8988T (cell line): ENCODE measurements around the gene EIF2B1.

Experiments used
- DNase-seq: peaks from one replicate; pipeline ENCODE4 v3.0.0; 2011

Gene EIF2B1

DNA sequence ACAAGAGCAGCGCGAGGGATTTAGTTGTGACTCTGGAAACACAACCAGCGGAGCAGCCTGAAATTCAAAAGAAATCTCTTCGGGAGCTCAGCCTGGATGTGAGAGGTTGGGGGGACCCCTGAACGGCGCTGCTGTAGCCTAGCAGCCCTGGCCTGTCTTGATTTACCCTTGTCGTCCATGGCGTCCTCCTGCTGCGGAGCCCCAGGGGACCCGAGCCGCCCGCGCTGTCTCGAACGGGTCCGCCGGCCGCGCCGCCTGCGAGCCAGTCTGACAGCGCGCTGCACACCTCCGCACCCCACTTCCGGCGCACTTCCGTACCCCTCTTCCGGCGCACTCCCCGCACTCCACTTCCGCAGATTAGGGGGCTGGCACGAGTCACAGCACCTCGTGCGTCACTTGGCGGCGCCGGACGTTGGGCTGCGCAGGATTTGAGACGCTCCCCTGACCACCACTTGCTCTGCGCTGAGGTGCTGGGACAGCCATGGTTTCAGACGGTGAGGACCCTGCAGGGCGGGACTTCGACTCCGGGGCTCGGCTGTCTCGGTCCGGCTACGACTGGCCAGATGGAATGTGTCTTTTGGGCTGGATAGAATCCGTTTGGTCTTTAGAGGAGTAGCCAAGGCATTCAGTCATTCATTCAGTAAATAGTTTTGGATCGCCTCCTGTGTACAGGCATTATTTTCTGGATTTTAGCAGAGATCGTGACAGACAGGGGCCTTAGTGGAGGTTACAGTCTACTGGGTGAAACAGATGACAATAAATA, at the start of gene EIF2B1, which contains the start of gene GTF2H3:
Gene EIF2B1, minus strand, starts transcription at position 308 of the 763 bp plus-strand sequence. Its CDS starts 129 bp downstream, at position 179.
Gene GTF2H3, plus strand, starts transcription at position 451 of the 763 bp plus-strand sequence. Its CDS starts 31 bp downstream, at position 482.
- DNase-seq: peak; percentile 94

DNA sequence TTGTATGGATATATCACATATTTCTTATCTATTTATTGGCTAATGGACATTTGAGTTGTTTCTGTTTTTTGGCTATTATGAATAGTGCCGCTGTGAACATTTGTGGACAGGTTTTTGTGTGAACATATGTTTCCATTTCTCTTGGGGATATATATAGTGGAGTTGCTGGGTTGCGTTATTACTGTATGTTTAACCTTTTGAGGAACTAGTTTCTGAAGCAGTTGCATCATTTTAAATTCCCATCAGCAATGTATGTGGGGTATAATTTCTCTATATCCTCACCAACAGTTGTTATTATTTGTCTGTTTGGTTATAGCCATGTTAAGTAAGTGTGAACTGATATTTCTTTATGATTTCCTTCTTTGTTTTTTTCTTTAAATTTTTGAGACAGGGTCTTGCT, 48.1 kb upstream of the EIF2B1 start:
- DNase-seq: no peak

DNA sequence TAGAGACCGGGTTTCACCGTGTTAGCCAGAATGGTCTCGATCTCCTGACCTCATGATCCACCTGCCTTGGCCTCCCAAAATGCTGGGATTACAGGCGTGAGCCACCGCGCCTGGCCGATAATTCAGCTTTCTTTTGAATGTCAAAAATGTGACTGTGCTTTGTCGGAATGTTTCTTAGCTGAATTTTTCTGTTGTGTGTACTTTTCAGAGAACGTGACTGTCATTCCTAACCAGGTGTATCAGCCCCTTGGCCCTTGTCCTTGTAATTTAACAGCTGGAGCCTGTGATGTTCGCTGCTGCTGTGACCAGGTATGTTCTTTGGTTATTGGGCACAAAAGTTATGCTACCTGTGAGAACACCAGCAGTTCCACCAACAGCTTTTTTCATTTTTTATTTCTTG, 45.5 kb upstream of the EIF2B1 start:
- DNase-seq: no peak

DNA sequence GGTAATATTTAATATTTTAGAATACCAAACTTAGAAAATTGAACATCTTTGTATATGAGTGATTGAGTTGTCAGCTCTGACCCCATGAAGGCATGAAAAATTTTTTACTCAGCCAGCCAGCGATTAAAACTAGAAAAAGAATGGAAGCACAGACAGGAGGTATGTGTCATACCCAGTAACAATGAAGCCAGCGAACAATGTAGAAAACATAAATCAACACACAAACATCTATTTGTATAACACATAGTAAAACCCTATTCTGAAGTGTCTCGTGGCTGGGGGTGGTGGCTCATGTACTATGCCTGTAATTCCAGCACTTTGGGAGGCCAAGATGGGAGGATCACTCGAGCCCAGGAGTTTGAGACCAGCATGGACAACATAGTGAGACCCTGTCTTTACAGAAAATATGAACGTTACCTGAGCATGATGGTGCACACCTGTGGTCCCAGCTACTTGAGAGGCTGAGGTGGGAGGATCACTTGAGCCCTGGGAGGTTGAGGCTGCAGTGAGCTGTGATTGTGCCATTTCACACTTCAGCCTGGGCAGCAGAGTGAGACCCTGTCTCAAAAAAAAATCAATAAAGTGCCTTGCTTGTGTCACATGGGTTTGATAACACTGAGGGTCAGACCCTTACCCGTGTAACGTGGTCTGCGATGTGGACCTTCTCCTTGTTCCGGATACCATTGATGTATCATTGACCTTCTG, 43.3 kb upstream of the EIF2B1 start:
- no peak for DNase-seq

DNA sequence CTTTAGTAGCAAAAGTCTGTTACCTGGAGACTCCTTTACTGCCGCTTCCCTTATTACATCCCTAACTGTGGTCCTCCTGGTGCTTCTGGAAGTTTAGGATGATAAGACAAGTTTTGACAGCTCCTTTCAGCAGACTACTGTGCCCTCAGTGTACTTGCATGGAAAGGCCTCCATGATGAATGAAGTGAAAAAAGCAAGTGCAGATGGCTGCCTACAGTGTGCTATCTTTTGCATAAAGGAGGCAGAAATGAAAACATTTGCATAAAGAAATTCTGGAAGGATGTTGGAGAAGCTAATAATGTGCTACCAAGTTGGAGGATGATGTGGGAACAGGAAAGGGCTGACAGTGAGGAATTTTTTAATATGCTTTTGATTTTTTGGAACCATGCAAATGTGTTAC, 42.0 kb upstream of the EIF2B1 start:
- no peak for DNase-seq

DNA sequence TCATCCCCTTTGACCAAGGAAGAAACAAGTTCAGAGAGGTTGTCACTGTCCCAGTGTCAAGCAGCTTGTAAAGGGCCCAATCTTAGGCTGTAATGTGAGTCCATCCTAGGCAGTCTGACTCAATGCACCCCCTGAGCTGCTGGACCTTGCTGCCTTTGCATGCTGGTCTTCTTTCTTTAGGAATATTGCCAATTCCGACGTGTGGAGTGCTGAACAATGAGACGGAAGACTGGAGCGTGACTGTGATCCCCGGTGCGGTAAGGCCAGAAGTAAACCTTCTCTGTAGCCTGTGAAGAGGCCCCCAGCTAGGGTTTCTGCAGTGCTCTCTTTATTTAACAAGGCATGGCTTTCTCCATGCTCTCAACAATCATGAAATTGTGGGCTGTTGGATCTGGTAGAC, 38.4 kb upstream of the EIF2B1 start:
- no peak for DNase-seq

DNA sequence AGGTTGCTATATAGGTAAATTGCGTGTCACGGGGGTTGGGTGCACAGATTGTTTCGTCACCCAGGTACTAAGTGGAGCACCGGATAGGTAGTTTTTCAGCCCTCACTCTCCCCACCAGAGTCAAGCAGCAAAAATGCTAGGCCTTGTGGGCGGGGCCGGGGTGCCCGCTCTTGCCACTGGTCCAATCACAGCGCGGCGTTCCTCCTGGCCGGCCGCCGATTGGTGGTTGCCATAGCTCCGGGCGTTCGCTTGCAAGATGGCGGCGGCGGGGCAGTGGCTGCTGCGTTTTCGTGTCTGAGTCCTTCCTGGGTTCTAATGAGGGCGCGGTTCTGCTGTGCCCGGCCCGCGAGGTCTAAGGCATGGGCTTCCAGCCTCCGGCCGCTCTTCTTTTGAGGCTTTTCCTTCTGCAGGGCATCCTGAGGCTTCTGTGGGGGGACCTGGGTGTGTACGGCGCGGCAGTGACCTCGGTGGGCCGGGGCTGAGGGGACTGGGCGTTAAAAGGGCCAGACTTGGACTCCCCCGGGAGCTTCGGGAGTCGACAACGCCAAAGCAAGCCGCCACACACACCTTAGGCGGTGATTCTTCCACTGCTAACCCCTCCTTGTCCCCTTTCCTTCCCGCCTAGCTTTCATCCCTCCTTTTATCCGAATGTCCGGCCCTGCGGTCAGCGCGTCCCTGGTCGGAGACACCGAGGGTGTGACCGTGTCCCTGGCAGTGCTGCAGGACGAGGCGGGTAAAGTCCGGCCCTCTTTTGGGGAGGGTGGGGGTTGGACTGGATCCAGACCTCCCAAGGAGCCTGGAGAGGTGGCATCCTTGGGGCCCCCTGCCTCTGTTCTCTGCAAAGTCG, 37.6 kb upstream of the EIF2B1 start, which contains the start of gene TCTN2:
Gene TCTN2, plus strand, starts transcription at position 232 of the 847 bp plus-strand sequence. Its CDS starts 128 bp downstream, at position 360.
- peak; percentile 93 for DNase-seq

DNA sequence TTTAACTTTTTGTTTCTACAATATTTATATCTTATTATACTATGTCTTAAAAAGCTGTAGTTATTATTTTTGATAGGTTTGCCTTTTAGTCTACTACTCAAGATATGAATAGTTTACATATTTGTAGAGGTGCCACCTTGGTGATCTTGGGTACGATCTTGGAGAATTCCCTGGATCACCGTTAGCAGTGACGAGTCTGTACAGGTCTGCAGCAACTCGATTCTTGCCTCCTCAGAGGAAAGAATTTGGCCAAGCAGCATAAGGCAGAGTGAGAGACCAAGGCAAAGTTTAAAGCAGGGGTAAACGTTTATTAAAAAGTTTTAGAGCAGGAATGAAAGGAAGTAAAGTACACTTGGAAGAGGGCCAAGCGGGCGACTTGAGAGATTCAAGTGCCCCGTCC, 34.3 kb upstream of the EIF2B1 start:
- DNase-seq: no peak

DNA sequence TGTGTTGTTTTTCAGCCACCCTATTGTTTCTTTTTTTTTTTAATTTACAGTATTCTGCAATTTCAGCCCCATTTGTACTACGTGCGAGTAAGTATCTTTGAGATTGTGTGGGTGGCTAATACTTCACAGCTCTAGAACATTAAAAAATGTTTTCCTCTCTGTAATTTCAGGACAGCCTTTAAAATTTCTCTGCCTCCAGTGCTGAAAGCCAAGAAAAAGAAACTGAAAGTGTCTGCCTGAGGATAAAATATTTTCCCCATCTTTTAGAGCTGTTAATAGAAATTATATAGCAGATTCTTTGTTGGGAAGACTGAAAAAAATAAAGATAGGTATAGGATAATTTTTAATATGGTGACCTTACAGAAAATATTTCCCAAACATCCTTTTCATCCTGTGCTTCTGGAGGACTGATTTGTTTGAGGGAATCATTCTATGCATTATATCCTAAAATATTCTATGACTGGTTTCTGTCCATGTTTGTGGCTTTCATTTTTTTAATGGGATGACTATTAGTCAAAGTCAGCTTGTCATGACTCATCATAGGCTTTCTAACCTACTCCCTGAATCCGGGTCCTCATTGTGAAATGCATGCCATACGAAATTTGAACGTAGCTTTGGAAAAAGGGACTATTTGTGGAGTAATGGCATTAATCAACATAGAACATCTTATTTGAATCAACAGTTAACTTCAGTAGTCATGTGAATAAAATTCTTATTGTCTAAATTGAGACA, 26.7 kb upstream of the EIF2B1 start:
- DNase-seq: no peak

DNA sequence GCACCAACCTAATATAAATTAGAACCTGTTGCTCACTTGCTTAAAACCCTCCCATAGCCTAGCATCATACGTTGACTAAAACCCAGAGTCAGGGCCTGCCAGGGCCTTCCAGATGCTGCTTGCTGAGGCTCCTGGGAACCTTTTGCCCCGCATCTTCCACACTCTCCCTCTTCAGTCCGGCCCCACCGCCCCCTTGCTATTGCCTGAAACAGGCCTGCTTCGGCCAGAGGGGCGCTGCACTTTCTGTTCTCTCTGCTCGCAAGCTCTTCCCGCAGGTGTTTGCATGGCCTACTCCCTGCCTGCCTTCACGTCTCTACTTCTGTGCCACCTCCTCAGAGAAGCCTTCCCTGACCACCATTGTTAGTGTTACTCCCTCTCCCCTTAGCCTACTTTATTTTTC, 23.7 kb upstream of the EIF2B1 start:
- DNase-seq: no peak

DNA sequence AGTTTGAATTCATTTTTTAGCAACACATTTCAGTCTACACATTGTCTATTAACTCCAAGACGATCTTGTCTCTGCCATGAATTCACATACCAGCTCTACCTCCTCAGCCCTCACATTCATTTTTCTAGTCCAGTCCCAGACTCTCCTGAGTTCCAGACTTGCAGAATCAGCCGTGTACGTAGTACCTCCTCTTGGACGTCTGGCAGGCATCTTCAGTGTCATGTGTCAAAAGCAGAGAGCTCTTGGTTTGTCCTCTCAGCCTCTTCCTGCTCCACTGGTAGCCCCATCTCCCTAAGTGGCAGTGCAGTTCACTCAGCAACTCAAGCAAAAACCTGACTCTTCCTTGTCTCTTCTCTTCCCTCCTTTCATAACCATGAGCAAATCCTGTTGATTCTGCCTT, 22.9 kb upstream of the EIF2B1 start:
- DNase-seq: no peak

DNA sequence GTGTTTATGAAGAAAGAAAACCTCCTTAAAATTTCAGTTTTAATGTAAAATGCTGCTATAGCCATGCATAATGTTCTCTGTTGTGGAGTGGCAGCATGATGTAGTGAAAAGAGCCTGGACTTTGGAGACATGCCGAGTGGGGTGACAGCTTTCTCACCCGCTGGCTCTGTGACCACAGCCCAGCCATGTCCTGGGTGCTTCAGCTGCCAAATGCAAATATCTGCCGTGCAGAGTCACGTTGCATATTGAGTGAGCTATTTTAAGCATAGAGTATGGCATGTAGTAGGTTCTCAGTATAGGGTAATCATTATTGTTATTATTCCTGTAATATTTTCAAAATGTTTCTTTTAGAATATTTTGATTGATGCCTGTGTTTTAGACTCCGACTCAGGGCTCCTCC, 21.9 kb upstream of the EIF2B1 start:
- no peak for DNase-seq

DNA sequence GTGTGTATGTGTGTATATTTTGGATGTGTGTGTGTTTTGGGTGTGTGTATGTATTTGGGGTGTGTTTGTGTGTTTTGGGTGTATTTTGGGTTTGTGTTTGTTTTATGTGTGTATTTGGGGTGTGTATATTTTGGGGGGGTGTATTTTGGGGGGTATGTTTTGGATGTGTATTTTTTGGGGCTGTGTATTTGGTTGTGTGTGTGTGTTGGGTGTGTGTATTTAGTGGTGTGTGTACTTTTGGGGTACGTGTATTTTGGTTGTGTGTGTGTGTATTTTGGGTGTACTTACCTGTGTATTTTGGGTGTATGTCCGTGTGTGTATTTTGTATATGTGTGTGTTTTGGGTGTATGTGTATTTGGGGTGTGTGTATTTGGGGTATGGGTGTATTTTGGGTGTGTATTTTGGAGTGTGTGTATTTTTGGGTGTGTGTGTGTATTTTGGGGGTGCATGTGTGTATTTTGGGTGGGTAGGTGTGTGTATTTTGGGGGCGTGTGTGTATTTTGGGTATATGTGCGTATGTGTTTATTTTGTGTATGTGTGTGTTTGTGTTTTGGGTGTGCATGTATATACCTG, 20.7 kb upstream of the EIF2B1 start:
- DNase-seq: no peak

DNA sequence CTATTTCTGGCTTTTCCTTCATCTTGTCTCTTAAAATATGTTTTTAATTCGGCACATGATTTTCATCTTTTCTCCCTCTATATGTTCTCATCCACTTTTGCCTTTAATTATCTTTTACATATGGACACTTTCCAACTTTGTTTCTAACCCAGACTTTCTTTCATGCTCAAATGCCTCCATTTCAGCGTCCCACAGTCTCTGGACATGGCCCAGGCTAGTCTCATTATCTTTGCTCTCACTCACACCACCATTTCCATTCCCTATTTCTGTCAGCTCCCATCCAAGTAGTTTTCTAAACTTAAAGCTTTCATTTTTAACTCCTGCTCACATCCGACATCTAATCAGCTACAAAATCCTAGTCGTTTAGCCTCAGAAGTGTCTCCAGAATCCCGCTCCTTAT, 14.9 kb upstream of the EIF2B1 start:
- no peak for DNase-seq

DNA sequence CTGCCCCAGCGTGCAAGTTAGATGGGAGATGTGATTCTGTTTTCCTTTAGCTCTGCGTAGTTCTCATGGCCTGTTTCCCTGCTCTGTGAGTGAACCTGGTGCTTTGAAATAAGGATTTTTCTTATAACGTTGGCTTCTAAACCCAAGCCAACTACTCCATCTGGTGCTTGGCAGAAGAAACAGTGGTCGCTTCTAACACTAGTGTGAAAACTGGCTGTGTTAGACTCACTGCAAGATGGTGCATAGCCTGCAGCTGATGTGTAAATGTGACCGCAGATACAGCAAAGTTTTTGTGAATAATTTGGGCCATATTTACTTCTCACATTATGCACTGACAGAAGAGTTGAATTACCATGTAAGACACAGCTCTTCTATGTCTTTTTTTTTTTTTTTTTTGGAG, 12.4 kb upstream of the EIF2B1 start:
- DNase-seq: no peak

DNA sequence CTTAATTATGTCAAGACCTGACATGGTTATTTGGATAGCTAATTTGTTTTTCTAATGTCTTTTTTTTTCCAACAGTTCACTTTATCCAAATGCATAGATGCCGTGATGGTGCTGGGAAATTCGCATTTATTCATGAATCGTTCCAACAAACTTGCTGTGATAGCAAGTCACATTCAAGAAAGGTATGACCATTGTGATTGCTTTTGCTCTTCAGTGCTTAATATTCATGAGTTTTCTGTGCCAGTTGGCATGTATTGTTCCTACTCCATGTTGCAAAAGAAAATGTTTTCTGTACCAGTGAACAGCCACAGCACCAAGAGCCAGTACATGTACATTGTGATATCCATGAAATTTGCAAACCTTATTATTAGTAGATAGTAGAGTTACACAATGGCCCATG, 11.9 kb upstream of the EIF2B1 start:
- DNase-seq: no peak

DNA sequence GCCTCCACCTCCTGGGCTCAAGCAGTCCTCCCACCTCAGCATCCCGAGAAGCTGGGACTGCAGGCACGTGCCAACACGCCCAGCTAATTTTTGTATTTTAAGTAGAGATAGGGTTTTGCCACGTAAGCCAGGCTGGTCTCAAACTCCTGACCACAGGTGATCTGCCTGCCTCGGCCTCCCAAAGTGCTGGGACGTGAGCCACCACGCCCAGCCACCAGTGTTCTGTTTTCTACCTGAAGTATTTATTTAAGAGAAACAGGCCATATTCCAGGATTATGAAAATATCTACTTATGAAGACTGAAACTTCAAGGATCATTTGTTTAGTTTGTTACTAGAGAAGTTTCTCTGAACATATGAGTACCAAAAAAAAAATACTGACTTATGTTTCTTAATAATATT, 10.4 kb upstream of the EIF2B1 start:
- no peak for DNase-seq

DNA sequence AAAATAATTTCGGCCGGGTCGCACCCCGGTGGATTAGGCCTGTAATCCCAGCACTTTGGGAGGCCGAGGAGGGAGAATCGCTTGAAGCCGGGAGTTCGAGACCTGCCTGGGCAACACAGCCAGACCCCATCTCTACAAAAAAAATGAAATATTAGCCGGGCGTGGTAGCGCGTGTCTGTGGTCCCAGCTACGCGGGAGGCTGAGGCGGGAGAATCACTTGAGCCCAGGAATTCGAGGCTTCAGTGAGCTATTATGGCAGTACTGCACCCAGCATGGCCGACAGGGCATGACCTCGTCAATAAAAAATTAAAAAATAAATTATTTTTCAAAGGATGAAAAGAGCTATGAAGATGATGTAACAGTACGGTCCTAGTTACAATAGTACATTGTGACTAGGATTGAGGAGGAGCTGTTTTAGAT, 666 bp upstream of the EIF2B1 start:
- DNase-seq: no peak

DNA sequence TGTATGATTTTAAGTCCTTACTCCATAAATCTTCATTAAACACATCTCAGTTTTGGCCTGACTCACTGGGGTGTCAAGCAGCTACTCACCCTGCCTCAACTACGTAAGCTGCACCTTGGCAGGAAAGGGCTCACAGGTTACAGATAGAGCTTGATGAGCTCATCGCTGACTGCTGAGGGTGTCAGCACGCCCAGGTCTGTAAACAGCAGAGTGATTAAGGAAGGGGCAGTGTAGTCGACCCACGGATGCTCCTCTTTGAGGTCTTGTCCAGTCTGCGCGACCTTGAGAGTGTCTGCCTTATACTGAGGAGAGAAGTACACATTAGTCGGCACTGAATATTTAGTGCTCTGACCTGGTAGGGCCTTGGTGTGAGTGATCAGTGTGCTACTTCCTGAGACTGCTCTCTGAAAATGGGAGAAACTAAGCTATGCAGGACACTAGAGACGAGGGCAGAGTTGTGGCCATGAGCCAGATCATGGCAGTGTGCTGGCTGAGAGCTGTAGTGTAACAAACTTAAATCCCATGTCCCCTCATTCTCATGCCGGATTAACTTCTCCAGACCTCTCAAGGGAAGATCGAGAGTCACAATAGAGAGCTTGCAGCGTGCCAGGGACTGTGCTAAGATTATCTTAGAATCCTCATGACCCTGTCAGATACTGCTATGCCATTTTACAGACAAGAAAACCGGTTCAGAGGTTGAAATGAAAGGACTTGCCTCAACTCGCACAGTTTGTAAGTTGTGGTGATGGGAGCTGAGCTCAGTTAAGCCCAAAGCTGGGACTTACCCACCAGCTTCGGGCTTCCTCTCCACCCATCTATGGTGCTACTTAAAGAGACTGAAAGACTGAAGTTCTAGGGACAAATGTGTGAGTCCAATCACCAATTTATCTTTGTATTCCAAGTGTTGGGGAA, 11.6 kb downstream of the EIF2B1 start:
- no peak for DNase-seq

DNA sequence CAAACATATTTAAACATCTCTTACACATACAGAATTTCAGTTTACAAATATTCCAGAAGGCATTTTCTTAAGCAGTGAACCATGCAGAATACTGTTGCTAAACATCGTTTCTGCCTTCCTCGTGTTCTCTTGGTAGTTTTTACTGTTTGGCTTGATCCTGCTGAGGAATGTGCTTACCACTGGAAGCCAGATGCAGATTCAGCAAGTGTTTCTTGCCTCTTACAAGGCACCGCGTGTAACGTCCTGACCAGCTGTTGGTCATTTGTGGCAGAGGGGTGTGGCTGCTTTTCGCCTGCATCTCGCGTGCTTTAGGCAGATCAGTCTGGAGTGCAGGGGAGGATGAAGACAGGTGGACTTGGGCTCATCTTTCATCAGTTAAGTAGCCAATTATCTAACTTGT, 12.4 kb downstream of the EIF2B1 start:
- no peak for DNase-seq

DNA sequence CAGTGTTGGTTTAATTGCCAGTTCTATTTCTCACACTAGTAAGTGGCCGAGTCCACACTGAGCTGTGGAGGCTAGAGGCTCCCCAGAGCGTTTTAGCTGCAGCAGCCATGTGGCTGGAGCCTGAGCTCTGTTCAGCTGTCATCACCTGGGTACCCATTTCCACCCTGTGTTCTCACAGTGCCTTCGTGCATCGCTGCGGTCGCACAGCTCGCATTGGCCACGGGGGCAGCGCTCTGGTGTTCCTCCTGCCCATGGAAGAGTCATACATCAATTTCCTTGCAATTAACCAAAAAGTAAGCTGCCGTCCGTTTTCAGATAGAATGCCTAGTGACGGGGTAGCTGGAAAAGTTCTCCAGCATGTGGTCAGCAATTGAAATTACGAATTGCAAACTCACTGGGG, 15.9 kb downstream of the EIF2B1 start:
- DNase-seq: no peak
